Measurements from ENCODE around the gene ANKRD33.

GRCh38 chr12:51890511-51891171 is 2.7 kb downstream of the ANKRD33 start:
- TF ChIP-seq EZH2 (IDR thresholded peaks at IDR 0.05; ENCODE audit: low read depth, unreplicated experiment), result no peak
- no peak for TF ChIP-seq CTCF (conservative IDR thresholded peaks at IDR 0.05; ENCODE audit: low read depth in 2 of 2)
- no peak for TF ChIP-seq REST (IDR thresholded peaks at IDR 0.05; ENCODE audit: unreplicated experiment)
- TF ChIP-seq POLR2AphosphoS5 (IDR thresholded peaks at IDR 0.05; ENCODE audit: low read depth), result no peak
- no peak for TF ChIP-seq CREB1 (CRISPR knock-in tag; IDR thresholded peaks at IDR 0.05; ENCODE audit: low read depth)
- TF ChIP-seq EZH2phosphoT487 (IDR thresholded peaks at IDR 0.05; ENCODE audit: unreplicated experiment), result no peak
- no peak for TF ChIP-seq JUNB (IDR thresholded peaks at IDR 0.05; ENCODE audit: unreplicated experiment)
- TF ChIP-seq ETS1 (IDR thresholded peaks at IDR 0.05), result no peak
- no peak for TF ChIP-seq ZNF114 (CRISPR knock-in tag; IDR thresholded peaks at IDR 0.05)
